ENCODE data around the gene ANKRD63. TPM values are rescaled to one million over a fixed set of nuclear protein-coding genes. Genes with fewer than 3 reads are reported as not detected.

The ANKRD63 gene
- total RNA-seq, 2 donors from 2014 or later: 0.44 to 1.3 TPM

DNA sequence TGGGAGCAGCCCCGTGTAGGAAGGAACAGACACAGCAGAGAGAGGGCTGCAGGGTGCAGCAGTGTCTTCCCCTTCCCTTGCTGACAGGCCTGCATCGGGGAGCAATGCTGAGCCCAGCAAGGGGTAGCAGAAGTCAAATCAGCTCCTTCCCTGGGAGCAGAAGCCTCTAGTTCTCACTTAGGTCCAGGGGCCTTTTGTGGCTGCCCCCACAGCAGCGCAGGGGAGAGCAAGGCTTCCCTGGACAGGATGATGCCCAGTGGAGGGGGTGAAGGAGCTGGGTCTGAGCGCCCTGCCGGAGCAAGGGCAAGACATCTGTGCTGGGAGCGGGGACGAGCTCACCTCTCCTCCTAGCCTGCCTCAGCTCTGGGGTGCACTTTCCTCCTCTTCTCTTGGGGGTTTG, 24.0 kb upstream of the ANKRD63 start:
- peak overlapping the region in 1 of 2 donors; percentile 25 for H3K4me3 ChIP-seq
- H3K27ac ChIP-seq: peak overlapping the region in 1 of 2 donors; percentile 23
- H3K9me3 ChIP-seq: no peaks in the 10 kb centered on the region
- peaks cover 0 to 10% of the 10 kb centered on the region in 2 donors for H3K4me1 ChIP-seq
- DNase-seq (ENCODE audit: low spot score): no peak
- no peaks in the 10 kb centered on the region for H3K36me3 ChIP-seq
- no peaks in the 10 kb centered on the region for H3K27me3 ChIP-seq
- TF ChIP-seq, protein P1, sequence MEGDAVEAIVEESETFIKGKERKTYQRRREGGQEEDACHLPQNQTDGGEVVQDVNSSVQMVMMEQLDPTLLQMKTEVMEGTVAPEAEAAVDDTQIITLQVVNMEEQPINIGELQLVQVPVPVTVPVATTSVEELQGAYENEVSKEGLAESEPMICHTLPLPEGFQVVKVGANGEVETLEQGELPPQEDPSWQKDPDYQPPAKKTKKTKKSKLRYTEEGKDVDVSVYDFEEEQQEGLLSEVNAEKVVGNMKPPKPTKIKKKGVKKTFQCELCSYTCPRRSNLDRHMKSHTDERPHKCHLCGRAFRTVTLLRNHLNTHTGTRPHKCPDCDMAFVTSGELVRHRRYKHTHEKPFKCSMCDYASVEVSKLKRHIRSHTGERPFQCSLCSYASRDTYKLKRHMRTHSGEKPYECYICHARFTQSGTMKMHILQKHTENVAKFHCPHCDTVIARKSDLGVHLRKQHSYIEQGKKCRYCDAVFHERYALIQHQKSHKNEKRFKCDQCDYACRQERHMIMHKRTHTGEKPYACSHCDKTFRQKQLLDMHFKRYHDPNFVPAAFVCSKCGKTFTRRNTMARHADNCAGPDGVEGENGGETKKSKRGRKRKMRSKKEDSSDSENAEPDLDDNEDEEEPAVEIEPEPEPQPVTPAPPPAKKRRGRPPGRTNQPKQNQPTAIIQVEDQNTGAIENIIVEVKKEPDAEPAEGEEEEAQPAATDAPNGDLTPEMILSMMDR (IDR thresholded peaks at IDR 0.05): no peak

DNA sequence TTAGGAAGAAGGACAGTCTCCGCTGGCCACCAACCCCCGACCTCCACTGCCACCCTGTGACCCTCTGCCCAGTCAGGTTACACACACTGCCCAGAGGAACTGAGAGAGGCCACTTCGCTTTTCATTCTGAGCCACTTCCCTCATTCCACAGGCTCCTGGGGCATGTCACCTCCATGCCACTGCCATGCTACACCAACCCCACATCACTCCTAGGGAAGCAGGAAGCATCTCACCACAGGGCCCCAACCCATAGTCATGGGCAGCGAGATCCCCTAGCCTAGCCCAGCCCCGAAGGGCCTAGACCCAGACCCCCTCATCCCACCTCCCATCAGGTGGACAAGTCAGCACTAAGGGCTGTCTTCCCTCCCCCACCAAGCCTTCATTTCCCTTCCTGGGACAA, 23.5 kb upstream of the ANKRD63 start:
- no peaks in the 10 kb centered on the region for H3K27me3 ChIP-seq
- TF ChIP-seq, protein P1 (IDR thresholded peaks at IDR 0.05): no peak
- H3K27ac ChIP-seq: no peak overlapping the region
- no peaks in the 10 kb centered on the region for H3K9me3 ChIP-seq
- H3K4me3 ChIP-seq: peak overlapping the region in 1 of 2 donors; percentile 25
- H3K4me1 ChIP-seq: peaks cover 0 to 15% of the 10 kb centered on the region in 2 donors
- DNase-seq (ENCODE audit: low spot score): no peak
- H3K36me3 ChIP-seq: no peaks in the 10 kb centered on the region

DNA sequence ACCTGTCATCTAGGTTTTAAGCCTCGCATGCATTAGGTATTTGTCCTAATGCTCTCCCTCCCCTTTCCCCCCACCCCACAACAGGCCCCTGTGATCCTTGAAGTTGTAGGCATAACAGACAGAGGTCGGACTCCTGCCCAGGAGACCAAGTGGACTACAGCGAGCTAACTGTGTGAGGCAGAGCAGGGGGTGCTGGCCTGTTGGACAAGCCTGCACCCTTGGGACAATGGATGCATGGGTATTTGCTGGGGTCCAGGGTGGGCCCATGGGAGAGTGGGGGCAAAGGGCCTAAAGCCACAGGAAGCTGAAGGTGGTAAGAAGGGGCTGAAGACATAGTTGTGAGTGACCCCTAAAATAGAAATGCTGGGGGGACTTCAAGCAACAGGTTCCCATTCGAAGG, 22.4 kb upstream of the ANKRD63 start:
- Histone ChIP-seq H3K4me3 (no peak overlapping the region), H3K27ac (no peak overlapping the region), H3K4me1 (peaks cover 0 to 21% of the 10 kb centered on the region in 2 donors), H3K9me3 (peaks cover 0 to 3% of the 10 kb centered on the region in 2 donors), H3K27me3 (no peaks in the 10 kb centered on the region), H3K36me3 (no peaks in the 10 kb centered on the region)
- TF ChIP-seq, protein P1 (IDR thresholded peaks at IDR 0.05): no peak
- no peak for DNase-seq (ENCODE audit: low spot score)

DNA sequence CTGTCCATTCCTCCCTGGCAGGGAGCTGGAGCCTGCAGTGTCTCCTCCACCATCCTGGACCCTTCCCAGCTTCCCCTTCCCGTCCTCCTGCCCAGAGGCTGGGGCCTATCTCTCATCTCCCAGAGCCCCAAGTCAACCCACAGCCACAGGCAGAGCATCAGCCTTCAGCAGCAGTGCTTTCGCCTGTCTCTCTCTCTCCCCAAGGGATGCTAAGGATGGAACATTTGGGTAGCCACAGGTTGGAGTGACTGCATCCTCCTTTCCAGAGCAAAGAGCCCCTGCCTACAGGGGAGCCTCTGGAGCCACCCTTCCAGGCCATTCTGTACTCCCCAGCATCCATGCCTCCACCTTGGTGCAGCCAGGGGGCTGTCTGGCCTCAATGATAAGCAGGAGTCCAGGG, 20.7 kb upstream of the ANKRD63 start:
- H3K36me3 ChIP-seq: no peaks in the 10 kb centered on the region
- no peak overlapping the region for H3K4me3 ChIP-seq
- H3K27ac ChIP-seq: no peak overlapping the region
- no peaks in the 10 kb centered on the region for H3K27me3 ChIP-seq
- peaks cover 0 to 21% of the 10 kb centered on the region in 2 donors for H3K4me1 ChIP-seq
- peaks cover 0 to 9% of the 10 kb centered on the region in 2 donors for H3K9me3 ChIP-seq
- TF ChIP-seq, protein P1 (IDR thresholded peaks at IDR 0.05): no peak
- no peak for DNase-seq (ENCODE audit: low spot score)

DNA sequence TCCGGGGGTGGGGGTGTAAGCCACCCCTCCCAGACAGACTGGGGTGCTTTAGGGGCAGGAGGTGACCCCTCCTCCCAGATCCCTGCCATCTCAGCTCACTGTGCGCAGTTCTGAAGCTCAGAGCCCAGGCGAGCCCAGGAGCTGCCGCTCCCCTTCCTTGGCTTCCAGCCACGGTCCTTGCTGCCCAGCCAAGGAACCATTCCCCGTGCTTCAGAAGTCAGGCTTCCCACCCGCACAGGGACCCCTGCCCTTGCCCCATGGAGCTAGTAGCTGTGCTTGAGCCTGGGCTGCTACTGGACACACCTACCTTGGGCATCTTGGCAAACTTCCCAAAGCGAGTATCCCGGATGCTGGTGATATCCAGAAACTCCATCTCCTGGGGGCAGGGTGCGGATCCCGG, 20.1 kb upstream of the ANKRD63 start:
- no peaks in the 10 kb centered on the region for H3K27me3 ChIP-seq
- H3K4me1 ChIP-seq: peaks cover 0 to 21% of the 10 kb centered on the region in 2 donors
- H3K27ac ChIP-seq: no peak overlapping the region
- TF ChIP-seq, protein P1 (IDR thresholded peaks at IDR 0.05): no peak
- peaks cover 0 to 9% of the 10 kb centered on the region in 2 donors for H3K9me3 ChIP-seq
- DNase-seq (ENCODE audit: low spot score): no peak
- no peak overlapping the region for H3K4me3 ChIP-seq
- H3K36me3 ChIP-seq: no peaks in the 10 kb centered on the region

DNA sequence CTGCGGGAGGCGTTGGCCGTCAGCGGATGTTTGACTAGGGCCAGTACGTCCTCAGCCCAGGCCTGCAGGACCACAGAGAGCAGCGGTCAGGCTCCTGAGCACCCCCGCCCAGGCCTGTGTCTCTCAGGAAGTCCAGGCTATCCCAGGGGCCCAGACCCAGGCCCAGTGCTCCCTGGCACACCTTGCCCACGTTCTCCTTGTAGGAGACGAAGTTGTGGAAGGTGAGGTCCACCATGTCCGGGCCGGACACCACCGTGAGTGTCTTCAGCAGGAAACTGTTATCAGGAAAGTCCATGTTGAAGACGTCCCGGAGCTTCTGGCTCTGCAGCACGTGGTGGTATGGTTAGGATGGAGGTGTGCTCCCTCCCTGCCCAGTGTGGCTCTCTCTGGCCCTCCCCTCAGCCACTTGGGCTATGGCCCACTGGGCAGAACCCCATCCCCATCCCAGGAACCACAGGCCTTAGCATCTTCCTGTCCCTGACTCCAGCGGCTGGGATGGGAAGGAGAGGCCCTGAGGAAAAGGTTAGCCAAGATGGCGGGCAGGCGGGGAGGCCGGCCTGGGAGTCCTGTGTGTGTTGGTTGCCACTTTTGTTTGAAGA, 19.5 kb upstream of the ANKRD63 start:
- Histone ChIP-seq H3K27me3 (no peaks in the 10 kb centered on the region), H3K4me3 (no peak overlapping the region), H3K27ac (no peak overlapping the region), H3K36me3 (no peaks in the 10 kb centered on the region), H3K9me3 (peaks cover 0 to 9% of the 10 kb centered on the region in 2 donors), H3K4me1 (peaks cover 0 to 15% of the 10 kb centered on the region in 2 donors)
- TF ChIP-seq, protein P1 (IDR thresholded peaks at IDR 0.05): no peak
- no peak for DNase-seq (ENCODE audit: low spot score)

Data from right atrium auricular region (tissue), 2 donors.